DLD1 (cell line): ENCODE data around the gene SPCS1.

Source experiments
- in situ Hi-C: cut with HindIII; loops from 2 replicates; pipeline ENCODE4 v1.10.0; 2017; ENCODE audit warnings: low sequenced_read_pairs

Gene SPCS1

DNA sequence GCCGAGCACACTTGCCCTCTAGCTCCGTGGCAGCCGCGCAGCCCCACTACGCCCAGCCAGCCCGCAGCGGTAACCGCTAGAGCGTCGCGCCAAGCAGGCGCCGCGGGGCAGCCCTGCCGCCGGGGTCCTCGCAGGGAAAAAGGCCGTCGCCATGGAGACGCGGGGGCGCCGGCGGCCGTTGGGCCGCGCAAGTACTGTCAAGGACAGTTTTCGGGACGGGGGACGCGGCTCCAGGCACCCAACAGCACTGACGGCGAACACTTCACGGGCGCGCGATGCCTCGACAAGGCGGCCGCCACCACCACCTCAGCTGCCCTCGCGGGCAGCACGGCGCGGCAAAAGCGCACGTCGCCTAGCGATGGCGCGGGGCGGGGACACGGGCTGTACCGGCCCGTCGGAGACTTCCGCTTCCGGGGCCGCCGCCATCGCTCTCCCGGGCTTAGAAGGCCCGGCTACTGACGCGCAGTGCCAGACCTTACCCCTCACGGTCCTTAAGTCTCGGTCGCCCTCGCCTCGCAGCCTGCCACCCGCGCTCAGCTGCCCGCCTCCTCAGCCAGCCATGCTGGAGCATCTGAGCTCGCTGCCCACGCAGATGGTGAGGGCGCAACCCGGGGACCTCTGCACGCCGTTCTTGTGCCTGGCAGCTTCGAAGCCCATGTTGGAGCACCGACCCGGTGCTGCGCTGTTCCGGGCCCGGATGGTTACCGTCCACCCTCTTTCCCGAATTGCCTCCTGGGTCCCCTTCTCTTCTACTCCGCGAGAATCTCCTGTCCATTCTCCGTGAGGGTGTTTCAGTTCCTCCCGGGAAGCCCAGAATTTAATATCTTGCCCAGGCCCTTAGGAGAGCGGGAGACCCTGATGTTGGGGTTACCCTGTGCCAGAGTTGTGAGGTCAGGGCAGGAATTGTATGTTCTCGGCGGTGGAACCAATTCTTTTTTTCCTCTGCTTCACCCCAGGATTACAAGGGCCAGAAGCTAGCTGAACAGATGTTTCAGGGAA is at the start of gene SPCS1, which contains the start of gene GLT8D1:
SPCS1 (plus strand) TSS at position 419 of the 999 bp plus-strand sequence; CDS start at position 560, 141 bp downstream.
GLT8D1 (minus strand) TSS at position 104 of the 999 bp plus-strand sequence. CDS start 5,331 bp downstream, outside the sequence.
- in situ Hi-C loops: no loop called here

GRCh38 chr3:52660046-52660445 is 45.9 kb upstream of the SPCS1 start:
- in situ Hi-C loops: no loop called here

DNA sequence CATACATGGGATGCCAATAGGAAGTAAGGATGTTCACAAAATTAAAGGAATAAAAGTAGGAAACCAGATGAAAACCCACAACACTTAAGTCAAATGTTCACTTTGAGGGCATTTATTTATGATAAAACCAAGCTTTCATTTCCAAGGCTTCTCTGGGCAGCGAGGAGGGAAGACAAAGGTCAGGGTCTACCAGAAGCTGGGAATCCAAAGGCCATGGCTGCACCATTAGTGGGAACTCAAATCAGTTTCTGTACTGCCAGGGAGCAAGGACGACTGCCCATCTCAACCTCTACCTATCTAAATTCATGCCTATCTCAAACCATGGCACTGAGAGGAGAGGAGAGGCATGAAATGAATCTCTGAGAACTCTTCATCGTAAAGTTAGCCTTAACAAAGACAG is 42.8 kb upstream of the SPCS1 start:
- in situ Hi-C loops: no loop called here

- in situ Hi-C loops: loop anchor here (10.0 kb wide), 1 partner anchor 186 kb away; no protein-coding TSS in a partner anchor
Measured at GRCh38 chr3:52670621-52671521, 35.0 kb upstream of the SPCS1 start.

DNA sequence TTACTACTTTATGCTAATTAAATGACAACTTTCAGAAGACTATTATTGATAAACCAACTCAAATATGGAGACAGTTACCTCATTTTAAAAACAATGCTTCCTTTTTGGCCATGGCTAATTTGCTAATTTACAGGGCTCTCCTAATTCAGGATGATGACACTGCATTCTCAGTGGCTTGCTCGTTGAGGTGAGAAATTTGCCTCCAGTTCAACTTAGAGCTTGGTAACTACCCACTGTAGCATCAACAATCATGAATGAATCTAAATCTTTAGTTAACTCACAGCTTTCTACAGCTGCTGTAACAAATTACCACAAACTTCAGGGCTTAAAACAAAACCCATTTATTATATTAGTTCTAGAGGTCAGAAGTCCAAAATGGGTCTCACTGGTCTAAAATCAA is 34.2 kb upstream of the SPCS1 start:
- in situ Hi-C loops: loop anchor here (10.0 kb wide), 1 partner anchor 187 kb away; no protein-coding TSS in a partner anchor

DNA sequence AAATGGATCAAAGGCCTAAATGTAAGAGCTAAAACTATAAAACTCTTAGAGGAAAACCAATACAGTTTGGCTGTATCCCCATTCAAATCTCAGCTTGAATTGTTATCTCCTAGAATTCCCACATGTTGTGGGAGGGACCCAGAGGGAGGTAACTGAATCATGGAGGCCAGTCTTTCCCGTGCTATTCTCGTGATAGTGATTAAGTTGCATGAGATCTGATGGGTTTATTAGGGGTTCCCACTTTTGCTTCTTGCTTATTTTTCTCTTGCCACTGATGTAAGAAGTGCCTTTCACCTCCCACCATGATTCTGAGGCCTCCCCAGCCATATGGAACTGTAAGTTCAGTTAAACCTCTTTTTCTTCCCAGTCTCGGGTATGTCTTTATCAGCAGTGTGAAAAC is 29.7 kb upstream of the SPCS1 start:
- in situ Hi-C loops: loop anchor here (10.0 kb wide), 1 partner anchor 191 kb away; no protein-coding TSS in a partner anchor

DNA sequence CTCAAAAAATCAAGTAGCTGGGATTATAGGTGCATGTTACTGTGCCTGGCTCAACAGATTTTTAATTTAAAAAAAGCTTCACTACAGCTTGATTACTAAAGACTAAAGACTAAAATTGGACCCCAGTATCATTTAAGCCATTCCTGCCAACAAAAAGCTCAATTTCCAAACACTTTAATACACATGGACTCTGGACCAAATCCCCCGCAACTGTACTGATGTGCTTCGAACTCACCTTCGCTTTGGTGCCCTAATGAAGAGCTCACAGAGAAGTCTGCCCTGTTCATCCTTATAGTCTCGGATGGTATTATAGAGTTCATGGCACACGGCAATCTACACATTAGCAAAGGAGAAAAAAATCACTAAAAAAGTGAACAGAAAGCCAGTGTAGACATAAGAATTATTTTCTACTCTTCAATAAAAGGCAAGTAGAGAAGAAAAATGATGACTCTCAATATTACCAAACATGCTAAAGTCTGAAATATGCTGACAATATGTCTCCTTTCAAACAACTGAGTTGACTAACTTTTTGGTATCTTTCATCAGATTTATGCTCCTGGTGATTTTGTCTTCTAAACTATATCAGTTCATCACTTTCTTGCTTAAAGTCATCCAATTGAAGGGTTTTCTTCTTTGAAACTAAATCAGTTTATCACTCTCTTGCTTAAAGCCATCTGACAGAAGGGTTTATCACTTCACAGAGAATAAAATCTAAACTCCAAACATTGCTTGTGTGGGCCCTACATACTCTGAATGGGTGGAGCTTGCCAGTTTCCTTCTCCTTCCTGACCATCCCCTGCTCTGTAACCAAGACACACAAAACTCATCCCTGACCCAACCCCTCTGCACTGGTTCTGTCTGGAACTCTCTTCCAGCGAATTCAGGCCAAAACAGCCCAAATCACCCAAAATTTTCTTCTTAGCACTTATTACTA is 27.4 kb upstream of the SPCS1 start:
- in situ Hi-C loops: loop anchor here (10.0 kb wide), 1 partner anchor 194 kb away; no protein-coding TSS in a partner anchor

- in situ Hi-C loops: loop anchor here (10.0 kb wide), 1 partner anchor 194 kb away; no protein-coding TSS in a partner anchor
Measured at GRCh38 chr3:52679199-52679538, 26.7 kb upstream of the SPCS1 start.

DNA sequence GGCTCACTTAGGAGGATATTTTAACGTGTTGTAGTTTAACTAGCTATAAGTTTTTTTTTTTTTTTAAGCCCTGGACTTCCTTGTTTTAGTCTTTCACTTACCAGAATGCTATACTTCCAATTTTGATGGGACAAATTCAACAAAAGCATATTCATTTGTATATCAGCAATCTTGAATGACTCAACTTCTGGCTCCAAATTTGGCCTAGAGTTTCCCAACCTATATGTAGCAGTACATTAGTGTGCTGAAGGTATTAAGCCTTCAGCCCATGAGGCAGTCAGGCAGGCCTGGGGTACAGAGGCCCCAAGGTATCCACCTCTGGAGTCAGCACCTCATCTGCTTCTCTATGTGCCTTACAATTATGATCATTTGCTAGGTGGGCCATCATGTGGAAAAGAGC is 26.1 kb upstream of the SPCS1 start:
- in situ Hi-C loops: loop anchor here (10.0 kb wide), 1 partner anchor 195 kb away; no protein-coding TSS in a partner anchor

- in situ Hi-C loops: no loop called here
Measured at GRCh38 chr3:52681596-52681995, 24.3 kb upstream of the SPCS1 start.

GRCh38 chr3:52682016-52682415 is 23.9 kb upstream of the SPCS1 start:
- in situ Hi-C loops: no loop called here

DNA sequence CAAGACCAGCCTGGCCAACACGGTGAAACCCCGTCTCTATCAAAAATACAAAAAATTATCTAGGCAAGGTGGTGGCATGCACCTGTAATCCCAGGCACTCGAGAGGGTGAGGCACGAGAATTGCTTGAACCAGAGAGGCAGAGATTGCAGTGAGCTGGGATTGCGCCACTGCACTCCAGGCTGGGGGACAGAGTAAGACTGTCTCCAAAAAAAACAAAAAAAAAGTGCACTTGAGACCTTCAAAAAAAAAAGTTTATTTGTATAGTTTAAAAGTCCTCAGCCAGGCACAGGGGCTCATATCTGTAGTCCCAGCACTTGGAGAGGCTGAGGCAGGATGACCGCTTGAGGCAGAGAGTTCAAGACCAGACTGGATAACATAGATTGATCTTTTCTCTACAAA is 22.3 kb upstream of the SPCS1 start:
- in situ Hi-C loops: no loop called here

GRCh38 chr3:52684184-52684583 is 21.7 kb upstream of the SPCS1 start:
- in situ Hi-C loops: no loop called here

DNA sequence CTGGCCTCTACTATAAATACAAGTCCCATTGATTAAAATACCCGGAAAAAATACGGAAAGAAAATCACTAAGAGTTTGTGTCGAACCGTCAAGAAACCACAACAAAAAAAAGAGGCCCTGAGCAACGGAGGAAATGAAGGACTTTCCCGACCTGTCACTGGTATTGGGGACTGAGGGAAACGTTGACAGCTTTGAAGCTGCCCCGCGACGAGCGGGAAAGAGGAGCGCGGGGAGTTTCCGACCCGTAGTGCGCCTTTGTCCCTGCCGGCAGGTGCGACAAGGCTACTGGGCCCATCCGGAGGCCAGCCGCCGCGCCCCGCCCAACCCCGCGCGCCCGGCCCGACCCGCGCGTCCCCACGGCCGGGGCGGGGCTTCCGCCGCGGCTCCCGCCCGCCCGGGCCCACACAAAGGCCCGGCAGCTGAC is 20.6 kb upstream of the SPCS1 start:
- in situ Hi-C loops: no loop called here

DNA sequence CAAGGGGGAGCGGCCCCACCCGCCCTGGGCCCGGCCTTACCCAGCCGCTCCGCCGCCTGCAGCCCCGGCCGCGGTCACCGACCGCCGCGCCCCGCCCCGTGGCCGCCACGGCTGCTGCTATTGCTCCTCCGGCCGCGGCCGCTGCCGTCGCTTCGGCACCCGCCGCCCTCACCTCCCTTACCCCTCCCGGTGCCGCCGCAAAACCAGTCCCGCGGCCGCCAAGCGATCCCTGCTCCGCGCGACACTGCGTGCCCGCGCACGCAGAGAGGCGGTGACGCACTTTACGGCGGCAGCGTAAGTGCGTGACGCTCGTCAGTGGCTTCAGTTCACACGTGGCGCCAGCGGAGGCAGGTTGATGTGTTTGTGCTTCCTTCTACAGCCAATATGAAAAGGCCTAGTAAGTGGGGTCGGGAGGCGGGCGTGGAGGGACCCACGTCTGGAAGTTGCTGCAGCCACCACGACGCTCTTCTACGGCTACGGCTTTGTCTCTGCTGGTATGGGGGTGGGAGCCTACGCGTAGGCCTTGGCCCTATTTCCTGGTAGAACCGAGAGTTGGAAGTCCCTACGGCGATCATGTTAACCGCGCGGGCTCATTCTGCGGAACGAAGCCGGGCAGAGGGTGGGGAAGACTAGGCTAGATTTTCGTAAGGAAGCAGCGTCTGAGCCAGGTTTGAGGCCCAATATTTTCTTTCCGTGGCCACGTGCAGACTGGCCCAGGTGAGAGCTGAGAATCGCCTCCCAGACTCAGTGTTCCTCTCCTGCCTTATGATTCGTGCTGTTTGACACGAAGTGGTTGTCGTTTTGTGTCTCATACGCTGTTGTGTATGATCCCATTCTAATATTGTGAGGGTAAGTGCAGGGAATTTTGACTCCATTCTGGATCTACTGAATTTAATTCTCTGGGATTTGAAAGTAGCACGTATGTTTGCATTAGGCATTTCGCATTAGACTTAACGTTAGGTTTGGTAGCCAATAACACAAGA is 19.9 kb upstream of the SPCS1 start, which contains the start of the genes GNL3 and PBRM1:
GNL3 (plus strand) TSS at position 324 of the 983 bp plus-strand sequence; CDS start at position 385, 61 bp downstream.
PBRM1 (minus strand) TSS at position 205 of the 983 bp plus-strand sequence.
- in situ Hi-C loops: no loop called here

DNA sequence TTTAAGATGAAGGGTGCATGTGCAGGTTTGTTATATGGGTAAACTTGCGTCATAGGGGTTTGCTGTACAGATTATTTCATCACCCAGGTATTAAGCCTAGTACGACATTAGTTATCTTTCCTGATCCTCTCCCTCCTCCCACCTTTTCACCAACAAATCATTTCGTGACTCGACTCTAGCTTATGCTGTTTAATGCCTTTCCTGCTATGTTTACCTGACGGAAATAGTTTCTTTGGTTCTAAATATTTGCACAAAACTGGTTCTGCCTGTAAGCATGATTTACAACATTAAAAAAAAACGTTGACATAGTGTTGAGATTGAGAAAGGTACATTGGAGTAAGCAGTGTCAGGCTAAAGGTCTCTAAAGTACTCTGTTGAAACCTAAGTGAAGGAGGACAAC is 17.6 kb upstream of the SPCS1 start:
- in situ Hi-C loops: no loop called here

DNA sequence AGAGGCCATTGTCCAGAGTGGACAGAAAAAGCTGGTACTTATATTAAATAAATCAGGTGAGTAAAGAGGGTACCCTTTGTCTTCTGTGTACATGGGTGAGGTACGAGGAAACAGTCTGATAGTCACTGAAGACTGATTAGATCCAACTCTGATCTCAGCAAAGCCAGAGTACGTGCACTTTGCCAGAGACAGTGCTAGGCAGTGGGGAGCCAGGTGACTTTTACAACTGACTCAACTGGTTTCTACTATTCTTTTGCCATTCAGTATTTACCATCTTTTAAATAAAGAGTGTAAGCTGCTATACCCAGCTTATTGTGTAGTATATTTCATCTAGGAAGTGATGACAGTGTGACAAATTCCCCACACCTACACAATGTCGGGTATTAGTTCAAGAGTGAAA is 16.8 kb upstream of the SPCS1 start:
- in situ Hi-C loops: no loop called here

DNA sequence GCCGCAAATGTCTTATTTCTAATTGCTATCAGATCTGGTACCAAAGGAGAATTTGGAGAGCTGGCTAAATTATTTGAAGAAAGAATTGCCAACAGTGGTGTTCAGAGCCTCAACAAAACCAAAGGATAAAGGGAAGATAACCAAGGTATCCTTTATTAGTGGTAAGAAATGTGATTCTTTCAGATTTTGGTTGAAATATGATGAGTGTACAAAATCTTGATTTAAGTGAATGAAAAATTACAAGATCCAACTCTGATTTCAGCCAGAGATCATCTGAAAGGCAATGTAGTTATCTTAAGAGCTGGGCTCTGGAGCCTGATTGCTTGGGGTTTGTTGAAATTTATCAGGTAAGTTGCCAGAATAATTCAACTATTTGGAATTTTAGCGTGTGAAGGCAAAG is 15.3 kb upstream of the SPCS1 start:
- in situ Hi-C loops: no loop called here
